ENCODE results near the gene PDLIM4. TPM values are rescaled to one million over a fixed set of nuclear protein-coding genes. Genes with fewer than 3 reads are reported as not detected.

The PDLIM4 gene
- total RNA-seq, 1 donor from 2014 or later, result 56.6 TPM

DNA sequence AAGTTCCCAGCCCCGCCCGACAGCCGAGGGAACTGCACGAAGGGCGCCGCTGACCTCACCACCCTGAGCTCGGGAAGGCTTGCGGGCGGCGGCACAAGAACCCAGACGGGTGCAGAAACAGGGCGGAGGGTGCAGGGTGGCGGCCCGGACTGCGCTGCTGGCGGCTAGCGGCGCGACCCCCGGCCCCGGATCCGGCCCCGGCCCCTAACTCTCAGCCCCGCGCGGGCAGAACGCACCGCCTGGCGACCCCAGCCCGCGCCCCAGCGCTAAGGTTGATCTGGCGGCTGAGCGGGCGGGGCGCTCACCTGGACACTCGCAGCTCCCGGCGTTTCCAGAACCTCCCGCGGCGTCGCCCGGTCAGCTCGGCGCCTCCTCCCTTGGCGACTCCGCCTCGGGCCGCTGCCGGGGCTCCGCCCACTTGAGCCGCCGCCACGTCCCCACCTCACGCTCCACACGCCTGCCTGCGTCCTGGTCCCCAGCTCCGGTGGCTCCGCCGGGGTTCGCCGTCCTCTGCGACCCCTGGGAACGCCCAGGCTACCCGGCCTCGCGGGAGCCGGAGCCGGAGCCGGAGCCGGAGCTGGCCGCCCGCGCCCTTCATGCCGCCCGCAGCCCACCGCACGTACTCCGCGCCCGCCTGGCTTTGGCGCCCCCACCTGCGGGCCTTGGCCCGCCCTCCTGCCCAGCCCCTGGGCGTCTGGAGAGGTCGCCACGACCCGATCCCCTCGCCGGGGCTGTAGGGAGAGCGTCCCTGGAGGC lies 29.8 kb upstream of the PDLIM4 start, which contains the start of gene P4HA2:
TSS of gene P4HA2 (minus strand) at position 369 of the 756 bp plus-strand sequence. CDS start 9,227 bp downstream, outside the sequence.
- peaks cover 43% of the 10 kb centered on the region for H3K79me2 ChIP-seq (ENCODE audit: insufficient read depth, low read length)
- DNase-seq (ENCODE audit: low read depth) (peak; percentile 45), FAIRE-seq (no peak)
- H2AFZ ChIP-seq (ENCODE audit: low read depth, low read length), result peak within 1 kb of the TSS; percentile 74
- H3K4me3 Mint-ChIP-seq (ENCODE audit: unreplicated experiment), result peak within 1 kb of the TSS; percentile 88
- peak within 1 kb of the TSS; percentile 86 for H3K27ac Mint-ChIP-seq (ENCODE audit: unreplicated experiment)
- peaks cover 40% of the 10 kb centered on the region for H4K20me1 ChIP-seq (ENCODE audit: insufficient read depth, low read length)
- H3K27me3 ChIP-seq (ENCODE audit: insufficient read depth, low read length), result no peaks in the 10 kb centered on the region
- peak within 1 kb of the TSS; percentile 71 for H3K27ac ChIP-seq (ENCODE audit: low read depth, low read length)
- H3K36me3 ChIP-seq (ENCODE audit: insufficient read depth, low read length), result no peaks in the 10 kb centered on the region
- H3K4me2 ChIP-seq (ENCODE audit: low read length), result peak within 1 kb of the TSS; percentile 99
- no peaks in the 10 kb centered on the region for H3K9me3 ChIP-seq (ENCODE audit: insufficient read depth, low read depth, low read length)
- H3K4me1 Mint-ChIP-seq (ENCODE audit: low read depth, unreplicated experiment), result peaks cover 31% of the 10 kb centered on the region
- peaks cover 24% of the 10 kb centered on the region for H3K27me3 Mint-ChIP-seq (ENCODE audit: low read depth, unreplicated experiment)
- TF ChIP-seq, protein P1, sequence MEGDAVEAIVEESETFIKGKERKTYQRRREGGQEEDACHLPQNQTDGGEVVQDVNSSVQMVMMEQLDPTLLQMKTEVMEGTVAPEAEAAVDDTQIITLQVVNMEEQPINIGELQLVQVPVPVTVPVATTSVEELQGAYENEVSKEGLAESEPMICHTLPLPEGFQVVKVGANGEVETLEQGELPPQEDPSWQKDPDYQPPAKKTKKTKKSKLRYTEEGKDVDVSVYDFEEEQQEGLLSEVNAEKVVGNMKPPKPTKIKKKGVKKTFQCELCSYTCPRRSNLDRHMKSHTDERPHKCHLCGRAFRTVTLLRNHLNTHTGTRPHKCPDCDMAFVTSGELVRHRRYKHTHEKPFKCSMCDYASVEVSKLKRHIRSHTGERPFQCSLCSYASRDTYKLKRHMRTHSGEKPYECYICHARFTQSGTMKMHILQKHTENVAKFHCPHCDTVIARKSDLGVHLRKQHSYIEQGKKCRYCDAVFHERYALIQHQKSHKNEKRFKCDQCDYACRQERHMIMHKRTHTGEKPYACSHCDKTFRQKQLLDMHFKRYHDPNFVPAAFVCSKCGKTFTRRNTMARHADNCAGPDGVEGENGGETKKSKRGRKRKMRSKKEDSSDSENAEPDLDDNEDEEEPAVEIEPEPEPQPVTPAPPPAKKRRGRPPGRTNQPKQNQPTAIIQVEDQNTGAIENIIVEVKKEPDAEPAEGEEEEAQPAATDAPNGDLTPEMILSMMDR (IDR thresholded peaks at IDR 0.05; ENCODE audit: insufficient read depth, low read depth, low read length), result no peak
- TF ChIP-seq EZH2 (IDR thresholded peaks at IDR 0.05; ENCODE audit: insufficient read depth, low read length), result no peak
- peaks cover 32% of the 10 kb centered on the region for H3K4me1 ChIP-seq (ENCODE audit: insufficient read depth, low read length)
- peaks cover 8% of the 10 kb centered on the region for H3K9me3 Mint-ChIP-seq (ENCODE audit: unreplicated experiment)
- H3K4me3 ChIP-seq (ENCODE audit: insufficient read depth, low read depth, low read length), result peak within 1 kb of the TSS; percentile 74
- H3K9ac ChIP-seq (ENCODE audit: low read length), result peak within 1 kb of the TSS; percentile 88
- peaks cover 4% of the 10 kb centered on the region for H3K36me3 Mint-ChIP-seq (ENCODE audit: low read depth, unreplicated experiment)

DNA sequence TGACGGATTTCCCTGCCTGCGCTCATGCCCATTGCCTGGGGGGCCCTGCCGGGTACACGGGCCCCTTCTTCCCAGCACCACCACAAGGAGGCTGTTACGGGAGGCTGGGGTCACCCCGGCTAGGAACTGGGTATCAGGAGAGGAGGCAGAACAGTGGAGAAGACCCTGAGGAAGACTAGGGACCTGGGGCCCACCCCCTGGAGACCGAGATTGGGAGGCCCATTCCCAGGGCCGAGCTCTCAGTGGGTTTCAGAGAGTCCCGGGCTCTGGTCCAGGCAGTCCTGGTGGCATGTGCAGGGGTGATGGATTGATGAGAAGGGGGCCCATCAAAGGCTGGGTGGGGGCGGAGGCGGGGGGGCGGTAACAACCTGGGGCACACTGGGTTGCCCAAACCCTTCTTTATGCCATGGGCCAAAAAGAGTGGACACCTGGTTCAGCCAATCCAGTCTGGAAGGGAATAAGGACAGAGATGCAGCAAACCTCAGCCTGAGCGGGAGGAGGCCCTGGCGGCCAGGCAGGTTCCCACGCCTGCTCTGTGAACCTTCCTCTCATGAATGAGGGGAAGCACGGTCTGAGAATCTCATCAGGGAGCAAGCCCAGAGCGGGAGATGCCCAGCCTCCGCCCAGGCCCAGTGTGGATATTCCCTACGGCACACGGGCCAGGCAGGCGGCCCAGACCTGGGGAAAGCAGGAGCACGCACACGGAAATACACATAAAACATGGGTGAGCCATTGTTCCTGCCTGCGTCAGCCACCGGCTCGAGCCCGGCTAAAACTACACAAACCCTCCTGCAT lies 29.1 kb upstream of the PDLIM4 start:
- H3K4me2 ChIP-seq (ENCODE audit: low read length), result peak overlapping the region; percentile 99
- no peaks in the 10 kb centered on the region for H3K27me3 ChIP-seq (ENCODE audit: insufficient read depth, low read length)
- H3K4me3 ChIP-seq (ENCODE audit: insufficient read depth, low read depth, low read length), result peak overlapping the region; percentile 74
- peak overlapping the region; percentile 88 for H3K9ac ChIP-seq (ENCODE audit: low read length)
- Mint-ChIP-seq H3K27me3 (ENCODE audit: low read depth, unreplicated experiment) (peaks cover 26% of the 10 kb centered on the region), H3K36me3 (ENCODE audit: low read depth, unreplicated experiment) (peaks cover 3% of the 10 kb centered on the region), H3K4me3 (ENCODE audit: unreplicated experiment) (peak overlapping the region; percentile 74), H3K9me3 (ENCODE audit: unreplicated experiment) (peaks cover 8% of the 10 kb centered on the region), H3K4me1 (ENCODE audit: low read depth, unreplicated experiment) (peaks cover 31% of the 10 kb centered on the region), H3K27ac (ENCODE audit: unreplicated experiment) (peak overlapping the region; percentile 63)
- H3K9me3 ChIP-seq (ENCODE audit: insufficient read depth, low read depth, low read length), result no peaks in the 10 kb centered on the region
- peak overlapping the region; percentile 71 for H3K27ac ChIP-seq (ENCODE audit: low read depth, low read length)
- H3K79me2 ChIP-seq (ENCODE audit: insufficient read depth, low read length), result peaks cover 35% of the 10 kb centered on the region
- no peaks in the 10 kb centered on the region for H3K36me3 ChIP-seq (ENCODE audit: insufficient read depth, low read length)
- FAIRE-seq (no peak), DNase-seq (ENCODE audit: low read depth) (no peak)
- TF ChIP-seq, protein P1 (IDR thresholded peaks at IDR 0.05; ENCODE audit: insufficient read depth, low read depth, low read length), result no peak
- no peak for TF ChIP-seq EZH2 (IDR thresholded peaks at IDR 0.05; ENCODE audit: insufficient read depth, low read length)
- H3K4me1 ChIP-seq (ENCODE audit: insufficient read depth, low read length), result peaks cover 32% of the 10 kb centered on the region
- H2AFZ ChIP-seq (ENCODE audit: low read depth, low read length), result peak overlapping the region; percentile 74
- peaks cover 32% of the 10 kb centered on the region for H4K20me1 ChIP-seq (ENCODE audit: insufficient read depth, low read length)

Measured in astrocyte (in vitro differentiated cells and primary cell).